NCI-H146 treated with DMSO at 0.1 percent for 48 hours (cell line): ENCODE results near the gene NATD1.
A peak's percentile ranks its signal among the peaks of the same experiment; 100 is the strongest.

Source experiments
- DNase-seq: peaks from one replicate; lab custom pipeline; 2025; ENCODE audit not compliant: unreplicated experiment; lab: John Stamatoyannopoulos, UW

The NATD1 gene

GRCh38 chr17:21275579-21276263 lies 22.5 kb upstream of the NATD1 start:
- DNase-seq, result peak; percentile 68

- DNase-seq, result no peak
These were observed 21.9 kb upstream of the NATD1 start for GRCh38 chr17:21275047-21275578.

GRCh38 chr17:21272881-21273792 lies 19.9 kb upstream of the NATD1 start:
- no peak for DNase-seq

- no peak for DNase-seq
These were observed 19.0 kb upstream of the NATD1 start for GRCh38 chr17:21272250-21272649.

GRCh38 chr17:21271454-21272183 lies 18.4 kb upstream of the NATD1 start:
- no peak for DNase-seq

- no peak for DNase-seq
These were observed 16.2 kb upstream of the NATD1 start for GRCh38 chr17:21269394-21269793.

- no peak for DNase-seq
These were observed 15.5 kb upstream of the NATD1 start for GRCh38 chr17:21268596-21269188.

GRCh38 chr17:21263376-21263775 lies 10.2 kb upstream of the NATD1 start:
- DNase-seq, result no peak

- no peak for DNase-seq
These were observed 9.2 kb upstream of the NATD1 start for GRCh38 chr17:21262259-21262993.

- no peak for DNase-seq
These were observed 5.4 kb upstream of the NATD1 start for GRCh38 chr17:21258593-21258992.

GRCh38 chr17:21253646-21254441 lies 634 bp upstream of the NATD1 start:
- DNase-seq, result no peak

- DNase-seq, result no peak
These were observed 868 bp downstream of the NATD1 start for GRCh38 chr17:21252289-21252795.

- DNase-seq, result no peak
These were observed 1.7 kb downstream of the NATD1 start for GRCh38 chr17:21251337-21252010.

GRCh38 chr17:21250854-21251253 lies 2.4 kb downstream of the NATD1 start:
- no peak for DNase-seq

GRCh38 chr17:21249920-21250703 lies 3.1 kb downstream of the NATD1 start:
- DNase-seq, result no peak

GRCh38 chr17:21249086-21249795 lies 4.0 kb downstream of the NATD1 start:
- no peak for DNase-seq

GRCh38 chr17:21248500-21248899 lies 4.7 kb downstream of the NATD1 start:
- no peak for DNase-seq
